ENCODE measurements around the gene FAM118B. TPM values are rescaled to one million over a fixed set of nuclear protein-coding genes. Genes with fewer than 3 reads are reported as not detected.

Gene FAM118B
- total RNA-seq, 1 experiment from 2014 or later: 53.2 TPM

DNA sequence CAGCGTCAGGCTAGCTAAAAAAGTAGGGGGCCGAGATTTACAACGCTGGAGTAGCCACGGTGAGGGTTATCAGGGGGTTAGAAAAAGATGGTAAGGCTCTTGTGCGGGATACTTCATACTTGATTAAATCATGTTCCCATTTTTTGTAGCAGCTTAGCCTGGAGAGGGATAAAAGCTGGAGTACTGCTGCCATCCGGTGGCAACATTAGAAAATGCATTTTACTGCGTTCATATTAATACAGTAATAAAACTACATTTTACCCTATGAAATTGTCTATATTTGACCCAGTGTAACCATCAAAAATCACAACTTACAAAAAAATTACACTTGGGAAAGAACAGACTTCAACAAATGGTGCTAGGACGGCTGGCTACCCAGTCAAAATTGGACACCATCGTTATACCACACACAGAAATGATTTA is 17.4 kb upstream of the FAM118B start:
- H3K27me3 ChIP-seq (ENCODE audit: control insufficient read depth, insufficient read depth, low read length): no peaks in the 10 kb centered on the region
- peaks cover 28% of the 10 kb centered on the region for H3K36me3 ChIP-seq (replicated peaks; ENCODE audit: control insufficient read depth, insufficient read depth, low read length)
- H3K4me3 ChIP-seq (ENCODE audit: insufficient read depth, low read depth, low read length): no peak overlapping the region
- peak; percentile 82 for DNase-seq

DNA sequence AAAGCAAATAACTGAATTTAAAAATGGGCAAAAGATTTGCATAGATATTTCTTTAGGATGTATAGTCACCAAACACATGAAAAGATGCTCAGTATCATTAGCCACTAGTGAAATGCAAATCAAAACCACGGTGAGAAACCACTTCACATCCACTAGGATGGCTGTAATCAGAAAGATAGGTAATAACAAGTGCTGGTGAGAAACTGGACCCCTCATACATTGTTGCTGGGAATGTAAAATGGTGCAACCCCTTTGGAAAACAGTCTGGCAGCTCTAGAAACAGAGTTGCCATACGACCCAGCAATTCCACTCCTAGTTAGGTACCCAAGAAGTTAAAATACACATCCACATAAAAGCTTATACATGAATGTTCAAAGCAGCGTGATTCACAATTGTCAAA is 16.5 kb upstream of the FAM118B start:
- Histone ChIP-seq H3K27me3 (ENCODE audit: control insufficient read depth, insufficient read depth, low read length) (no peaks in the 10 kb centered on the region), H3K36me3 (replicated peaks; ENCODE audit: control insufficient read depth, insufficient read depth, low read length) (peaks cover 31% of the 10 kb centered on the region), H3K4me3 (ENCODE audit: insufficient read depth, low read depth, low read length) (no peak overlapping the region)
- no peak for DNase-seq

GRCh38 chr11:126197277-126197939 is 14.2 kb upstream of the FAM118B start:
- H3K27me3 ChIP-seq (ENCODE audit: control insufficient read depth, insufficient read depth, low read length): no peaks in the 10 kb centered on the region
- no peak overlapping the region for H3K4me3 ChIP-seq (ENCODE audit: insufficient read depth, low read depth, low read length)
- DNase-seq: no peak
- H3K36me3 ChIP-seq (replicated peaks; ENCODE audit: control insufficient read depth, insufficient read depth, low read length): peaks cover 26% of the 10 kb centered on the region

DNA sequence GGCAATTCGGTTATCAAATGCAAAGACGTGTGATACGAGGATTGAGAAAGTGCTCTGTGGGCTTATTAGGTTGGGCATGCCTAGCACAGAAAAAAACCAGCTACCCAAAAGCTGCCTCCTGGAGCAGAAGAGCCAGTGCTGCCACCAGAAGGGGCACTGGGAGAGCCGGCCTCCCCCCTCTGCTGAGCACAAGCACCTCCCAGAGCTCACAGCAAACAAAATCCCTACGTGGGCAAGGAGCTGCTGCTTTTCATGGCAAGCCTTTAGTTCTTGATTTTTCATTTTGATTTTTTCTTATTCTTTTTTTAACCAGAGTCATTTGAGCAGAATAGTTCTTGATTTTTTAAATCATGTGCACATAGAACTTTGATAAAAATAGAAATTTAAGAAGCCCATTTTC is 12.9 kb upstream of the FAM118B start:
- no peak for DNase-seq
- peaks cover 37% of the 10 kb centered on the region for H3K36me3 ChIP-seq (replicated peaks; ENCODE audit: control insufficient read depth, insufficient read depth, low read length)

DNA sequence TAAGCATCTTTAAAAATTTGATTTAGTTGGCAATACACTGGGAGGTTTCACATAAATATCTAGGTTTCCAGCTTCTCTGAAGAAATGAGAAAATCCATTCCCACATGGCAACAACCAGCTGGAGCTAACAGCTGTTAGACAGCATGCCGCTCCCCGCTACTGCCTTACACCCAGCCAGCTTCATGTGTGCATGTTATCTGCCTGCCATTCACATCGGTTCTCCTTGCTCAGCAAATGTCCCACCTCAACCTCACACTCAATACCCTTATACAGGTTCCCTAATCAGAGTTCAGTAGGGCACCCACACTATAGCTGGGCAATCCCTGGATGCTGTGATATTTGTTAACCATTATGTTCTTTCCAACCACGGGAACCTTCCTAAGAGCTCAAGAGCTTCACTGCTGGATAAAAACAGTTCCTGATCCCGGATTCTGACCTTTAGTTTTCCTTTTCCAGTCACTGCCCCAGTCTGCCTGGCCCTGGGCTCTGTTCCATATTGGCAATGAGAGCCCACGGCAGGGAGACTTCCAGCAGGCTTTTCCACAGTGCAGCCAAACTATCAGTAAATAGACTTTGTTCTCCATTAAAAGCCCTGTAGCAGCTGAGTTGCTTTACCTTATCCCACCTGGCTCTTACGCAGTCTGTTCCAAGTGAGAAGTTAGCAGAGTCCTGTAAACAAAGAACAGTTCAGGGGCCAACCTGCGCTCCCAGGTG is 8.8 kb upstream of the FAM118B start:
- no peak for DNase-seq
- Histone ChIP-seq H3K27me3 (ENCODE audit: control insufficient read depth, insufficient read depth, low read length) (no peaks in the 10 kb centered on the region), H3K36me3 (replicated peaks; ENCODE audit: control insufficient read depth, insufficient read depth, low read length) (peaks cover 37% of the 10 kb centered on the region), H3K4me3 (ENCODE audit: insufficient read depth, low read depth, low read length) (no peak overlapping the region)

More for the DNA sequence above, 12.9 kb upstream of the FAM118B start:
- no peaks in the 10 kb centered on the region for H3K27me3 ChIP-seq (ENCODE audit: control insufficient read depth, insufficient read depth, low read length)
- no peak overlapping the region for H3K4me3 ChIP-seq (ENCODE audit: insufficient read depth, low read depth, low read length)

DNA sequence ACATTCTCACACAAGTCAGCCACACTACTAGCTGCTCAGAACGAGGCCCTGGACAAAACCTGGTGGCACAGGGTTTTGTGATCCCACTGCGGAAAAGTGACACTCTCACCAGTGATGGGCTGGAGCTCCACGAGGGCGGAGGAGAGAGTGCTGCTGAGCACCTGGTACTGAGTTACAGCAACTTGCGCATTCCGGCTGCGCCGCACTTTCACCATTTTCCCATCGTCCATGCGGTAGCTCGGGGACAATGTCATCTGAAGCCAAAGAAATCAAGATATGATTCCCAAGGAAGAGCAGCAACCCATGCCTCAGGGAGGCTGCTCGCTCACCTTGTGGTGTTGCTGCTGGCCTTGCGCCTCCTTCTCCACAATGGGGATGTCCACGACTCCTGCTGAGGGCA is 6.2 kb upstream of the FAM118B start:
- DNase-seq: no peak
- H3K27me3 ChIP-seq (ENCODE audit: control insufficient read depth, insufficient read depth, low read length): no peaks in the 10 kb centered on the region
- no peak overlapping the region for H3K4me3 ChIP-seq (ENCODE audit: insufficient read depth, low read depth, low read length)
- peaks cover 29% of the 10 kb centered on the region for H3K36me3 ChIP-seq (replicated peaks; ENCODE audit: control insufficient read depth, insufficient read depth, low read length)

DNA sequence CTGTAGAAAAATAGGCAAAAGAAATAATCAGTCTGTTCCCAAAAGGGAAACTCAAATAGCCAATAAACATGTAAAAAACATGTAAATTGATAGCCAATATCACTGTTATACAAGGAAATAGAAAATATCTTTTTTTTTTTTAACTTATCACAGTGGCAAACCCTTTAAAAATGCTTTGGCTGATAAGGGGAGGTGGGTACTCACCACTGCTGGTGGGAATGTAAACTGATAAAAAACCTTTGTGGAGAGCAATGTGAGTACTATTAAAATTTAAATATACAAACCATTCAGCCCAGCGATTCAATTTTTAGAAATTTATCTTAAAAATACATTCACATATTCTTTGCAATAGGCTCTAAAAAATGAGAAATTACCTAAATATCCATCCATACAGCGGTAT is 3.7 kb upstream of the FAM118B start:
- H3K4me3 ChIP-seq (ENCODE audit: insufficient read depth, low read depth, low read length): no peak overlapping the region
- peaks cover 19% of the 10 kb centered on the region for H3K36me3 ChIP-seq (replicated peaks; ENCODE audit: control insufficient read depth, insufficient read depth, low read length)
- no peak for DNase-seq

DNA sequence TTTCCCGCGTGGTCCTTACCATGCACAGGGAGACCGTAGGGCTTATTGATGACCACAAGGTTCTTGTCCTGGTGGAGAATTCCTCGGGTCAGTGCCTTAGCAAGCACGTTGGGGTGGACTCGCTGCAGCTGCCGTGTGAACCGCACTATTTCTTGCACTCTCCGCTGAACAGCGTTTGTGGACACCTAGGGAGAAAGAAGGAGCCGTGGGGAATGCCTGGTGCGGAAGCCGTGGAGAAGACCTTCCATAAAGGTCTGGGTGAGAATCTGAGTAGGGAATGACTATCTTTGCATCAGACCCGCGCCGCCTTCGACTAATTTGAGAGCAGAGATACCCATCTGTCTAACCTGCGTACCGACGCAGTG is 729 bp upstream of the FAM118B start:
- peak; percentile 29 for DNase-seq
- peaks cover 4% of the 10 kb centered on the region; the same call in 1 of the 2 replicates for H3K36me3 ChIP-seq (replicated peaks; ENCODE audit: control insufficient read depth, insufficient read depth, low read length)

More for the DNA sequence above, 3.7 kb upstream of the FAM118B start:
- H3K27me3 ChIP-seq (ENCODE audit: control insufficient read depth, insufficient read depth, low read length): no peaks in the 10 kb centered on the region

DNA sequence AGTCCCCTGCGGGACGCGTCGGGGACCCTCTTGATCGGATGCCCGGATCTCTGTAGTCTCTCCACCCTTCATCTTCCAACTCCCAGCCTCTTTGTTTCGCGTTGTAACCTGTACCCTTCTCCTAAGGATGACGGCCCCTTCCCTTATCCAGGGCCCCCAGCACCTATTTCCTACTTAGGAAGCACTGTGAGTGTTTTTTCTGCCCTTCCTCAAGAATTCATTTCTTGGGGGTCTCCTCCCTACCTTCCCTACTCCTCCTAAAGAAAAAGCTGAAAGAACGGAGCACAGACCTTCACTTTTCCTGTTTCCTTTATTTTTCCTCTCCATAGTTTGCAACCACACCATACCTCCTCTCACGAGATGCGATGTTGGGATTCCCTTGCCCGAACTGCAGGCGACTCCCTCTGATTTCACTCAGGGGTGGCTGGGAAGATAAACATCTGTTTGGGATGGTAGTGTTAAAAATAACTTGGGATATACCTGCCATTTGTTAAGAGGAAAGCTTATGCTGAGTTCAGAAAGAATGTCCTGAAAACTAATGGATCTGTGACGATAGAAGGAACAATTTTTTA is 593 bp downstream of the FAM118B start:
- peak; percentile 46 for DNase-seq
- Histone ChIP-seq H3K4me3 (ENCODE audit: insufficient read depth, low read depth, low read length) (peak overlapping the region; percentile 90), H3K27me3 (ENCODE audit: control insufficient read depth, insufficient read depth, low read length) (no peaks in the 10 kb centered on the region), H3K36me3 (replicated peaks; ENCODE audit: control insufficient read depth, insufficient read depth, low read length) (peaks cover 4% of the 10 kb centered on the region; the same call in 1 of the 2 replicates)

More for the DNA sequence above, 729 bp upstream of the FAM118B start:
- Histone ChIP-seq H3K27me3 (ENCODE audit: control insufficient read depth, insufficient read depth, low read length) (no peaks in the 10 kb centered on the region), H3K4me3 (ENCODE audit: insufficient read depth, low read depth, low read length) (peak overlapping the region; percentile 90)

- H3K4me3 ChIP-seq (ENCODE audit: insufficient read depth, low read depth, low read length): no peak overlapping the region
- peaks cover 3% of the 10 kb centered on the region; the same call in 1 of the 2 replicates for H3K36me3 ChIP-seq (replicated peaks; ENCODE audit: control insufficient read depth, insufficient read depth, low read length)
- no peak for DNase-seq
These were observed 2.9 kb downstream of the FAM118B start for GRCh38 chr11:126214441-126214840.

GRCh38 chr11:126214841-126215240 is 3.3 kb downstream of the FAM118B start:
- H3K27me3 ChIP-seq (ENCODE audit: control insufficient read depth, insufficient read depth, low read length): no peaks in the 10 kb centered on the region
- no peak for DNase-seq
- no peak overlapping the region for H3K4me3 ChIP-seq (ENCODE audit: insufficient read depth, low read depth, low read length)
- H3K36me3 ChIP-seq (replicated peaks; ENCODE audit: control insufficient read depth, insufficient read depth, low read length): peaks cover 1% of the 10 kb centered on the region; the same call in 1 of the 2 replicates

More at GRCh38 chr11:126214441-126214840, 2.9 kb downstream of the FAM118B start:
- H3K27me3 ChIP-seq (ENCODE audit: control insufficient read depth, insufficient read depth, low read length): no peaks in the 10 kb centered on the region

GRCh38 chr11:126216526-126217305 is 5.1 kb downstream of the FAM118B start:
- no peak overlapping the region for H3K4me3 ChIP-seq (ENCODE audit: insufficient read depth, low read depth, low read length)
- H3K27me3 ChIP-seq (ENCODE audit: control insufficient read depth, insufficient read depth, low read length): no peaks in the 10 kb centered on the region
- no peaks in the 10 kb centered on the region for H3K36me3 ChIP-seq (replicated peaks; ENCODE audit: control insufficient read depth, insufficient read depth, low read length)
- DNase-seq: no peak

GRCh38 chr11:126217491-126217890 is 5.9 kb downstream of the FAM118B start:
- Histone ChIP-seq H3K36me3 (replicated peaks; ENCODE audit: control insufficient read depth, insufficient read depth, low read length) (no peaks in the 10 kb centered on the region), H3K4me3 (ENCODE audit: insufficient read depth, low read depth, low read length) (no peak overlapping the region), H3K27me3 (ENCODE audit: control insufficient read depth, insufficient read depth, low read length) (no peaks in the 10 kb centered on the region)
- DNase-seq: no peak

DNA sequence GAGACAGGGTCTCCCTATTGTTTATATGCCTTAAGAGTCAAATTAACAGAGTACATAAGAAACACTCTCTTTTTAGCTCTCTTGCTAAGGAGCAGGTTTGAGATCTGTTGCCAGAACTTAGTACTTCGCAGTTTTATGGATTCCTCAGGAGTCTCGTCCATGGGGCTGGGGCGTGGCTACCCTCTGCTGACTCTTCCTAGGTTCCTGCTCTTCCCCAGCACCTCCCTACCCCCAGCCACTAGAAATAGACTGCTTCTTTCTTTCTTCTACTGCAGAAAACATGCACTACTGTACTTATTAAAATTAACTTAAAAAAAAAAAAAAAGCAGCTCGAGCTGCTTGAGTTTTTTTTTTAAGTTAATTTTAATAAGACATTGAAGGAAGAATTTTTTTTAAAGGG is 8.0 kb downstream of the FAM118B start:
- H3K36me3 ChIP-seq (replicated peaks; ENCODE audit: control insufficient read depth, insufficient read depth, low read length): no peaks in the 10 kb centered on the region
- no peaks in the 10 kb centered on the region for H3K27me3 ChIP-seq (ENCODE audit: control insufficient read depth, insufficient read depth, low read length)
- H3K4me3 ChIP-seq (ENCODE audit: insufficient read depth, low read depth, low read length): no peak overlapping the region
- no peak for DNase-seq

All from H7 (cell line).